ENCODE data around the gene HOXA11. TPM values are rescaled to one million over a fixed set of nuclear protein-coding genes. Genes with fewer than 3 reads are reported as not detected.
A peak's percentile ranks its signal among the peaks of the same experiment; 100 is the strongest.

HOXA11 gene
- total RNA-seq, 1 experiment from 2014 or later = not detected

DNA sequence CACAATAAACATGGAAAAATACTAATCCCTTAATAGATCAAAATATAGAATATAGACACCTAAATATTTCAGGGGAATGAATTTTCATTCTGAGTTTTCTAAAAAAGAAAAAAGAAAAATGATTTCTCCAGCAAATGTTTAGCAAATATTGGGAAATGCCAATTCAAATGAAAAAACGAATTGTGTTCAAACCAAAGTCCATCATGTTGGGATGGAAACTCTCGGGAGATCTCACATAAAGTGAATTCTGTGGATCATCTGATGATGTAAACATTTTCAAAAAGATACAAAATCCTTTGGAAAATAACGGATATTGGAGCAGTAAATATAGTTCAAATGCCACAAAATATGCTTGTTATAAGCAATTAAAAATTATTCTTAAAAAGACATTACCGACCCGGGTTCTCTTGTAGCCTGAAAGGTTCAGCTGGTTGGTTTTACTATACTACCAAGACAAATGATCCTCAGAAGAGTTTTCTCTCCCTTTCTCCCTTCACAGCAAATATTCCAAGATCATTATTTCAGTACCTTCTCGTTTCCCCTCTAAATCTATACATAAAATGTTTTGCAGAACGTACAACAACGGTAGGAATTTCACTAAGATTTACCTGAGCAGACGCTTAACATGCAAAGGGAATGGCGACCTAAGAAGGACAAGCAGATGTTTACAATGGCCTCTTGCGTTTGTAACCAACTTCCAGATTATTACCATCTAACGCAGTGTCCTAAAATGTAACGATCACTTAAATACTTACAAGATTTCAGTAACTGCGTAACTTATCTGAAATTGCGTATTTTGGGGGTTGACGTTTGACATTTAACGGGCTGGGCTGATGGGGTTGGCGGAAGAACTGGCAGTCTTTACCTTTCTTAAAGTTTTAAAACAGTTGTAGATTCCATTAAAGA lies 12.4 kb upstream of the HOXA11 start:
- no peak for ATAC-seq
- H3K27ac Mint-ChIP-seq = no peak overlapping the region
- no peak overlapping the region for H3K4me3 Mint-ChIP-seq
- peaks cover 24% of the 10 kb centered on the region for H3K4me1 Mint-ChIP-seq
- no peaks in the 10 kb centered on the region for H3K9me3 Mint-ChIP-seq
- ChIA-PET CTCF (no interaction called here), POLR2A (no interaction called here)
- TF ChIP-seq RORB (CRISPR knock-in tag; IDR thresholded peaks at IDR 0.05) (no peak), ARID4B (CRISPR knock-in tag; IDR thresholded peaks at IDR 0.05; ENCODE audit: borderline replicate concordance) (no peak), FOXJ3 (CRISPR knock-in tag; IDR thresholded peaks at IDR 0.05; ENCODE audit: borderline replicate concordance) (no peak), KAT7 (CRISPR knock-in tag; IDR thresholded peaks at IDR 0.05; ENCODE audit: borderline replicate concordance) (no peak), ELF4 (CRISPR knock-in tag; IDR thresholded peaks at IDR 0.05; ENCODE audit: low read depth) (no peak)
- peaks cover 96% of the 10 kb centered on the region for H3K27me3 Mint-ChIP-seq (ENCODE audit: low read depth)
- DNase-seq (ENCODE audit: low spot score) = no peak
- H3K36me3 Mint-ChIP-seq = no peaks in the 10 kb centered on the region

- TF ChIP-seq SMAD4 (CRISPR knock-in tag; IDR thresholded peaks at IDR 0.05) (no peak), ESRRA (CRISPR knock-in tag; IDR thresholded peaks at IDR 0.05; ENCODE audit: borderline replicate concordance) (peak; percentile 92; the same call in 1 of the 2 replicates)
- TF ChIP-seq, protein P1, sequence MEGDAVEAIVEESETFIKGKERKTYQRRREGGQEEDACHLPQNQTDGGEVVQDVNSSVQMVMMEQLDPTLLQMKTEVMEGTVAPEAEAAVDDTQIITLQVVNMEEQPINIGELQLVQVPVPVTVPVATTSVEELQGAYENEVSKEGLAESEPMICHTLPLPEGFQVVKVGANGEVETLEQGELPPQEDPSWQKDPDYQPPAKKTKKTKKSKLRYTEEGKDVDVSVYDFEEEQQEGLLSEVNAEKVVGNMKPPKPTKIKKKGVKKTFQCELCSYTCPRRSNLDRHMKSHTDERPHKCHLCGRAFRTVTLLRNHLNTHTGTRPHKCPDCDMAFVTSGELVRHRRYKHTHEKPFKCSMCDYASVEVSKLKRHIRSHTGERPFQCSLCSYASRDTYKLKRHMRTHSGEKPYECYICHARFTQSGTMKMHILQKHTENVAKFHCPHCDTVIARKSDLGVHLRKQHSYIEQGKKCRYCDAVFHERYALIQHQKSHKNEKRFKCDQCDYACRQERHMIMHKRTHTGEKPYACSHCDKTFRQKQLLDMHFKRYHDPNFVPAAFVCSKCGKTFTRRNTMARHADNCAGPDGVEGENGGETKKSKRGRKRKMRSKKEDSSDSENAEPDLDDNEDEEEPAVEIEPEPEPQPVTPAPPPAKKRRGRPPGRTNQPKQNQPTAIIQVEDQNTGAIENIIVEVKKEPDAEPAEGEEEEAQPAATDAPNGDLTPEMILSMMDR (IDR thresholded peaks at IDR 0.05) = peak; percentile 55
- ChIA-PET POLR2A (interaction anchor here (0.5 kb wide), 1 partner anchor 812 kb away, joined by 3 read pairs; no protein-coding TSS in a partner anchor), CTCF (interaction anchor here (0.5 to 4.2 kb wide), 66 partner anchors 9 to 1430 kb away, joined by 3 to 32 read pairs (median 4); partner anchors contain the start of genes EVX1, HIBADH, HOXA11 and TAX1BP1)
- Mint-ChIP-seq H3K4me3 (no peak overlapping the region), H3K27me3 (ENCODE audit: low read depth) (peaks cover 96% of the 10 kb centered on the region), H3K36me3 (no peaks in the 10 kb centered on the region), H3K9me3 (no peaks in the 10 kb centered on the region), H3K4me1 (peaks cover 17% of the 10 kb centered on the region), H3K27ac (no peak overlapping the region)
- ATAC-seq (no peak), DNase-seq (ENCODE audit: low spot score) (peak; percentile 90)
Observed at GRCh38 chr7:27196287-27196767, 11.3 kb upstream of the HOXA11 start.

GRCh38 chr7:27194686-27195379 lies 9.8 kb upstream of the HOXA11 start:
- TF ChIP-seq EMX1 (CRISPR knock-in tag; IDR thresholded peaks at IDR 0.05) (no peak), NFATC4 (CRISPR knock-in tag; IDR thresholded peaks at IDR 0.05) (no peak), ZBTB21 (CRISPR knock-in tag; IDR thresholded peaks at IDR 0.05; ENCODE audit: borderline replicate concordance) (no peak), NR2C2 (CRISPR knock-in tag; IDR thresholded peaks at IDR 0.05) (no peak), CREM (CRISPR knock-in tag; IDR thresholded peaks at IDR 0.05) (no peak), GTF2I (CRISPR knock-in tag; conservative IDR thresholded peaks at IDR 0.05) (no peak), GABPB1 (CRISPR knock-in tag; IDR thresholded peaks at IDR 0.05) (no peak)
- TF ChIP-seq, protein P2, sequence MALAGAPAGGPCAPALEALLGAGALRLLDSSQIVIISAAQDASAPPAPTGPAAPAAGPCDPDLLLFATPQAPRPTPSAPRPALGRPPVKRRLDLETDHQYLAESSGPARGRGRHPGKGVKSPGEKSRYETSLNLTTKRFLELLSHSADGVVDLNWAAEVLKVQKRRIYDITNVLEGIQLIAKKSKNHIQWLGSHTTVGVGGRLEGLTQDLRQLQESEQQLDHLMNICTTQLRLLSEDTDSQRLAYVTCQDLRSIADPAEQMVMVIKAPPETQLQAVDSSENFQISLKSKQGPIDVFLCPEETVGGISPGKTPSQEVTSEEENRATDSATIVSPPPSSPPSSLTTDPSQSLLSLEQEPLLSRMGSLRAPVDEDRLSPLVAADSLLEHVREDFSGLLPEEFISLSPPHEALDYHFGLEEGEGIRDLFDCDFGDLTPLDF (CRISPR knock-in tag; IDR thresholded peaks at IDR 0.05) = no peak

More at GRCh38 chr7:27194686-27195379, 9.8 kb upstream of the HOXA11 start:
- ATAC-seq (no peak), DNase-seq (ENCODE audit: low spot score) (no peak)
- Mint-ChIP-seq H3K36me3 (no peaks in the 10 kb centered on the region), H3K4me1 (peaks cover 10% of the 10 kb centered on the region), H3K9me3 (no peaks in the 10 kb centered on the region), H3K27me3 (ENCODE audit: low read depth) (peaks cover 97% of the 10 kb centered on the region), H3K4me3 (no peak overlapping the region), H3K27ac (no peak overlapping the region)
- CTCF ChIA-PET = interaction anchor here (0.5 to 4.2 kb wide), 5 partner anchors 16 to 806 kb away, joined by 3 to 32 read pairs (median 7); no protein-coding TSS in a partner anchor
- POLR2A ChIA-PET = no interaction called here

Data from WTC11 (cell line).